SU-DHL-6 (cell line): ENCODE results near the gene BMPR1B.

ENCODE experiments used
- CTCF ChIP-seq: fragments of 200-600 bp; sonication (generic); IDR thresholded peaks from one replicate; pipeline ENCODE4 v1.5.1; 2017; ENCODE audit warnings: antibody characterized with exemption, mild to moderate bottlenecking, low read length, moderate library complexity; ENCODE audit not compliant: insufficient read depth, poor library complexity, severe bottlenecking
- EZH2phosphoT487 ChIP-seq: fragments of 200-600 bp; sonication (generic), shearing (Covaris generic); conservative IDR thresholded peaks from 2 replicates; pipeline ENCODE4 v1.6.1; 2018; ENCODE audit warnings: mild to moderate bottlenecking, antibody characterized with exemption, low read length, moderate library complexity, mixed read lengths

GRCh38 chr4:95178938-95179337 is 421.2 kb downstream of the BMPR1B start:
- no peak for TF ChIP-seq EZH2phosphoT487
- no peak for TF ChIP-seq CTCF
